ENCODE results near the gene OR5K4. TPM values are rescaled to one million over a fixed set of nuclear protein-coding genes. Genes with fewer than 3 reads are reported as not detected.

Gene OR5K4
- total and polyA plus RNA-seq, 9 of the 15 experiments (the other 6 are each of a cell fraction or from before 2014, with no cell fraction given) = not detected

DNA sequence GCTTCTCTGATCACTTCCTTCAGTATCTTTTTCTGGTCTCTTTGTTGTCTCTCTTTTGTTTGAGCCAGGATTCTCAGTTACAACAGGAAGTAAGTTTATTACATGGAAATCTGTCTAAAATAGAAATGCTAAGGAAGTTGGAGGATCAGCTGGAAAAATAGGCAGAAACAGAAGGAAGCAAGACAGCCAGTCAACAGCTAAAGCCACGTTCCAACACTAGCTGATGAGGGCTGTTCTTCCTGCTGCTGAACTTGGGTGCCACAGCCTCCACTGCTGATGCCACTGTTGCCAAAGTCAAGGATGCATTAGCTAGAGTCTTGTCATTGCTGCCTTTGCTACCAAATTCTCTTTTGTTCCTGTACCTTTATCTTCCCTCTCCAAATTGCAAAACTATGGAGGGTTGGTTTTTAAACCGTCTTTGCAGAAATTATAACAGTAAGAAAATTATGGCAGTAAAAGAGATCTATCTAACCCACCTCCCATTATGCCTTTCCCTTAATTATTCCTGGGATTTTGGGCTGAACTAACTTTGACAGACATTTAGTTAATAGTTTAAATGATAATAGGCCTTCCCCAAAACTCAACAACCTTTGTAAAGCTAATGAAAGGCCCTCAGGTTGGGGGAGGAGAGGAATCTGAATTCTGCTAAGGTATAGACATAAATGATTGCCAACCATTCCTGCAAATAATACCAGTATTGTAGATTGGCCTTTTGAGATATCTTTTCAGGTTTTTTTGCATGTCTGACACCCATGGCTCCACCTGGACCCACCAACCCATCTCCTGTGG is 27.4 kb upstream of the OR5K4 start (continued):
- TF ChIP-seq ARID3B (CRISPR knock-in tag; IDR thresholded peaks at IDR 0.05; ENCODE audit: borderline replicate concordance) = no peak
- TF ChIP-seq RFX5 (IDR thresholded peaks at IDR 0.05; ENCODE audit: low read depth, low read length) = no peak
- no peak for TF ChIP-seq YY1 (IDR thresholded peaks at IDR 0.05; ENCODE audit: borderline replicate concordance in 1 of 3, control insufficient read depth in 1 of 3, extremely low read depth in 1 of 3, insufficient read depth in 3 of 3, insufficient read length in 1 of 3, insufficient replicate concordance in 2 of 3, low read depth in 1 of 3, low read length in 2 of 3)

- intact Hi-C loops (cut with micrococcal nuclease) (no loop called here), in situ Hi-C loops (cut with MboI) (no loop called here)
- H3K27me3 ChIP-seq (ENCODE audit: control insufficient read depth in 2 of 2, insufficient read depth in 2 of 2, low read length in 2 of 2) = no peaks in the 10 kb centered on the region
- no peaks in the 10 kb centered on the region for H3K9me1 ChIP-seq (ENCODE audit: control insufficient read depth, insufficient read depth, low read length)
- H3K79me2 ChIP-seq (ENCODE audit: control insufficient read depth, insufficient read depth, low read length) = no peaks in the 10 kb centered on the region
- ATAC-seq = no peak
- BruUV-seq (replicated peaks) = no TSS peak
- TF ChIP-seq ZNF134 (CRISPR knock-in tag; conservative IDR thresholded peaks at IDR 0.05) (no peak), HMG20B (CRISPR knock-in tag; IDR thresholded peaks at IDR 0.05) (no peak), PHF8 (IDR thresholded peaks at IDR 0.05; ENCODE audit: borderline replicate concordance, low read length) (no peak)
- no peak overlapping the region for H3K27ac ChIP-seq (ENCODE audit: extremely low read depth, low read depth, low read length)
- no peaks in the 10 kb centered on the region for H3K36me3 ChIP-seq (ENCODE audit: control insufficient read depth, insufficient read depth, low read length)
- no peak overlapping the region for H3K9ac ChIP-seq (ENCODE audit: insufficient read depth in 1 of 2, low read depth in 2 of 2, low read length in 2 of 2)
- POLR2A ChIA-PET = no interaction called here
- H2AFZ ChIP-seq (ENCODE audit: low read depth, low read length) = no peak overlapping the region
- H3K4me2 ChIP-seq (ENCODE audit: insufficient read depth, low read length) = no peak overlapping the region
- no peak overlapping the region for H3K4me3 ChIP-seq
- no peak for FAIRE-seq
- no peaks in the 10 kb centered on the region for H3K4me1 ChIP-seq (replicated peaks in 1 of 2; ENCODE audit: control insufficient read depth in 2 of 2, insufficient read depth in 2 of 2, low read length in 2 of 2)
- no peak for DNase-seq (ENCODE audit: extremely low read depth in 1 of 4, low spot score in 3 of 4)
- CTCF ChIA-PET (ENCODE audit: low intra/inter-chr PET ratio) = no interaction called here
- H3K9me3 ChIP-seq (replicated peaks; ENCODE audit: control insufficient read depth, insufficient read depth, low read depth, low read length) = no peaks in the 10 kb centered on the region
- H4K20me1 ChIP-seq (replicated peaks; ENCODE audit: control insufficient read depth, insufficient read depth, low read length) = no peaks in the 10 kb centered on the region
Measured at GRCh38 chr3:98326945-98327344, 26.7 kb upstream of the OR5K4 start.

Data from K562 (cell line).